HG02588 (cell line): ENCODE data around the gene LAG3.

ENCODE experiments used
- ATAC-seq: cut with Tn5 transposase; IDR thresholded peaks from one replicate; pipeline ENCODE4 v1.9.1; 2021; ENCODE audit warnings: mild to moderate bottlenecking, moderate library complexity; ENCODE audit not compliant: unreplicated experiment

Gene LAG3

GRCh38 chr12:6821591-6822425, 49.5 kb downstream of the LAG3 start, which contains the start of gene GPR162:
GPR162 (plus strand) TSS chr12:6821821; CDS start chr12:6823899, 2,078 bp downstream.
- no peak for ATAC-seq

- ATAC-seq, result no peak
Measured at GRCh38 chr12:6822426-6823135, 50.3 kb downstream of the LAG3 start.

GRCh38 chr12:6823182-6824084, 51.1 kb downstream of the LAG3 start:
- no peak for ATAC-seq

- no peak for ATAC-seq
Measured at GRCh38 chr12:6824085-6824775, 51.9 kb downstream of the LAG3 start.

GRCh38 chr12:6824901-6825381, 52.6 kb downstream of the LAG3 start:
- no peak for ATAC-seq

- ATAC-seq, result no peak
Measured at GRCh38 chr12:6825398-6826124, 53.2 kb downstream of the LAG3 start.

- ATAC-seq, result no peak
Measured at GRCh38 chr12:6826125-6826733, 53.9 kb downstream of the LAG3 start.

- no peak for ATAC-seq
Measured at GRCh38 chr12:6826734-6827436, 54.6 kb downstream of the LAG3 start.

- no peak for ATAC-seq
Measured at GRCh38 chr12:6827437-6827911, 55.2 kb downstream of the LAG3 start.
